GM10847 (cell line): ENCODE measurements around the gene PRDX1.

ENCODE experiments used
- POLR2A ChIP-seq: IDR thresholded peaks from 2 replicates; pipeline ENCODE4 v1.6.1; 2011; ENCODE audit not compliant: insufficient read length; ENCODE audit errors: extremely low read depth

The PRDX1 gene

DNA sequence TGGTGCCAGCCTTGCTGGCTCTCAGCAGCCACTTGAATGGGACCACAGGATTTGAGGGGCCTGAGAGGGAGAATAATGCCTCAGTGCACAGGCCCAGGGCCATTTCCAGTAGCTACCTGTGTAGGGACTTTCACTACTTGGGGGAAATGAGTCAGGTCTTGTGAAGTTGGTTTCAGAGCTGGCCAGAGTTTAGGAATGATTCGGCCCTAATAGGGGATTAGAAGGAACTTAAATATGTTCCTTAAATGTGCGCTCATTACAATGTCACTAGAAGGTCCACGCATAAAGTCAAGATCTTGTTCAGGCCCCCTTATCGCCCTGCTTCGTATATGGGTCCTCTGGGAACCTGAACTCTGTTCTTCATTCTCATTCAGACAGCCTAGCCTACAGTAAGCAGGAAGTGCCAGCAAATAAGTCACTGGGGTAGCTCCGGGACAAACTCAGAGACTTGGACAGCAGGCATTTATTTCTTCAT is 23.4 kb upstream of the PRDX1 start:
- no peak for TF ChIP-seq POLR2A

DNA sequence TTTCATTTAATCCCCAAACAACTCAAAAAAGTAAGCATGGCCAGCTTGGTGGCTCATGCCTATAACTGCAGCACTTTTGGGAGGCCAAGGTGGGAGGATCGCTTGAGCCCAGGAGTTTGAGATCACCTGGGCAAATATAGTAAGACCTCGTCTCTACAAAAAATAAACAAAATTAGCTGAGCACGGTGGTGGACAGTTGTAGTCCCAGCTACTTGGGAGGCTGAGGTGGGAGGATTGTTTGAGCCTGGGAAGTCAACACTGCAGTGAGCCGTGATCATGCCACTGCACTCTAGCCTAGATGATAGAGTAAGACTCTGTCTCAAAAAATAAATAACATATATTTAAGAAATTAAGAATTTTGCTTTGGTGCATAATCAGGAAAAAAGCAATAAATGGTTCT is 22.8 kb upstream of the PRDX1 start:
- no peak for TF ChIP-seq POLR2A

GRCh38 chr1:45543581-45544417 is 22.1 kb upstream of the PRDX1 start:
- TF ChIP-seq POLR2A = no peak

DNA sequence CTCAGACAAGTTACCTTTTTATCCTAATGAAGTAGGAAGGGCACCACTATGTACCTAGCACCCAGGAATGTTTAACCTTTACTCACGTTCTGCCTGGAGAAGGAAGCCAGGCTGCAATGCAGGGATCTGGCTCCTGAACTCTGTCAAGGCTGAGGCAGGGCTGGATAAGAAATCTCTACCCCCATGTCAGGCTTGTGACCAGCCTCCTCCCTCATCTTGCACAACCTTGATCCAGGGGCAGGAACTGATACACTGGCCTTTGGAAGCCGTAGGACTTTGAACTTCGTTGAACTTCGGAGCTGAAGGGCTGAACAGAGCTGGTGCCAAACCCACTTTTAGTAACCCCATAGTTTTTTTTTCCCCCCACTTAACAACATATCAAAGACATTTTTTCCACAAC is 20.9 kb upstream of the PRDX1 start:
- TF ChIP-seq POLR2A = no peak

DNA sequence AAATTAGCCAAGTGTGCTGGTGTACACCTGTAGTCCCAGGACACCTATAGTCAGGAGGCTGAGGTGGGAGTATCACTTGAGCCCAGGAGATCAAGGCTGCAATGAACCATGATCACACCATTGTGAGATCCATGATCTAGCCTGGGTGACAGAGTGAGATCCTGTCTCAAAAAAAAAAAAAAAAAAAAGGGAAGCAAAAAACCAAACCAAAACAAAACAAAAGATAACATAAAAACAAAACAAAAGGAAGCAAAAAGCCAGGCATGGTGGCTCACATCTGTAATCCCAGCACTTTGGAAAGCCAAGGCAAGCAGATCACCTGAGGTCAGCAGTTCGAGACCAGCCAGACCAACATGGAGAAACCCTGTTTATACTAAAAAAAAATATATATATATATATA is 19.5 kb upstream of the PRDX1 start:
- no peak for TF ChIP-seq POLR2A

GRCh38 chr1:45536886-45537285 is 15.2 kb upstream of the PRDX1 start:
- TF ChIP-seq POLR2A = no peak

DNA sequence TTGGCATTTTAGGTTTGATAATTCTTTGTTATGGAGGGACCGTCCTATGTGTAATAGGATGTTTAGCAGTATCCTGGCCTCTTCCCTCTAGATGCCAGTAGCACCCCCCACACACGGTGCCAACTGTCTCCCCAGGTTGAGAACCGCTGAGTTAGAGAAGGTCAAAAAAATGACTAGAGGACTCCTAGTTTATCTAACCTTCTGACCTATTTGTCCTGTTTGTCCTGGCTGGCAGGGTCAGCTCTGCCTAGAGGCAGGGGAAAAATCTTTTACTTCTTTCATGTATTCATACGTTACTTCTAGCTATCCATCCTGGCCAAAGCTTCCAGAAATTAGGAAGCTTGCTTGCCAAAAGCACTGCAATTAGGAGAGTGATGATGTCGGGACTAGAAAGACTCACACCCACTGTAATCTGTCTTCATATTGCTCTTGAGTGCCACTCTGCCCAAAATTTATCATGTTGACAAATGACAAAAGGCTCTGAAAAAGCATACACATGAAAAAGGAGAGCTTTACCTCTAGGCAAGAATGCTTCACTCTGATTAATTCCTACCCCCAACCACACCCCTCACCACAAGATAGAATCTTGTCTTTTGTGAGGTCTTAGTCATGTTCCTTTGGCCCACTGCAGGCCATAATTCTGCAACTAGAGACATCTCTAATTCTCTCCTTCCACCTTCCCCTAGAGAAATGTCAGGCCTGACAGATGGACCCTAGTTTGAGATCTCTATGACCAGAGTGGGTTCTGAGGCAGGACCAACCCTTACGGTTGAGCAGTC is 14.5 kb upstream of the PRDX1 start:
- TF ChIP-seq POLR2A = no peak

DNA sequence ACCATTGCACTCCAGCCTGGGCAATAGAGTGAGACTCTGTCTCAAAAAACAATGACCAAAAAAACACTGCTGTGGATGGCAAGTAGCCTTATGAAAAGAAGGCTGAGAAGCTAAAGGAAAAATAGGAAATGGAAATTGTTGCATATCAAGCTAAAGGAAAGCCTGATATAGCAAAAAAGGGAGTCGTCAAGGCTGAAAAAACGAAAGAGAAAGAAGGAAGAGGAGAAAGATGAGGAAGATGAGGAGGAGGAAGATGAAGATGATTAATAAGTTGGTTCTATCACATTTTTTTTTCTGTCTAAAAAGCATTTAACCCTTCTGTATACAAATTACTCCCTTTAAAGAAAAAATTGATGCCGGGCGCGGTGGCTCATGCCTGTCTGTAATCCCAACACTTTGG is 10.2 kb upstream of the PRDX1 start:
- no peak for TF ChIP-seq POLR2A

DNA sequence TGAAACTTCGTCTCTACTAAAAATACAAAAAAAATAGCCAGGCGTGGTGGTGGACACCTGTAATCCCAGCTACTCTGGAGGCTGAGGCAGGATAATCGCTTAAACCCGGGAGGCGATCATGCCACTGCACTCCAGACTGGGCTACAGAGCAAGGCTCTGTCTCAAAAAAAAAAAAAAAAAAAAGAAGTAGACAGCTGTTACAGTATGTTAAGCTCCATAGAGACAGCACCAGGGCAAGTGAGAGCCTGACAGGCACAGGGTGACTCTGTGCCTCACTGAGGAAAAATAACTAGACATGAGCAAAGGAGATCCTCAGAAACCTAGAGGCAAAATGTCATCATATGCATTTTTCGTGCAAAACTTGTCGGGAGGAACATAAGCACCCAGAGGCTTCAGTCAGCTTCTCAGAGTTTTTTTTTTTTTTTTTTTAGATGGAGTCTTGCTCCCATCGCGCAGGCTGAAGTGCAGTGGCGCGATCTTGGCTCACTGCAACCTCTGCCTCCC is 9.0 kb upstream of the PRDX1 start:
- TF ChIP-seq POLR2A = no peak

DNA sequence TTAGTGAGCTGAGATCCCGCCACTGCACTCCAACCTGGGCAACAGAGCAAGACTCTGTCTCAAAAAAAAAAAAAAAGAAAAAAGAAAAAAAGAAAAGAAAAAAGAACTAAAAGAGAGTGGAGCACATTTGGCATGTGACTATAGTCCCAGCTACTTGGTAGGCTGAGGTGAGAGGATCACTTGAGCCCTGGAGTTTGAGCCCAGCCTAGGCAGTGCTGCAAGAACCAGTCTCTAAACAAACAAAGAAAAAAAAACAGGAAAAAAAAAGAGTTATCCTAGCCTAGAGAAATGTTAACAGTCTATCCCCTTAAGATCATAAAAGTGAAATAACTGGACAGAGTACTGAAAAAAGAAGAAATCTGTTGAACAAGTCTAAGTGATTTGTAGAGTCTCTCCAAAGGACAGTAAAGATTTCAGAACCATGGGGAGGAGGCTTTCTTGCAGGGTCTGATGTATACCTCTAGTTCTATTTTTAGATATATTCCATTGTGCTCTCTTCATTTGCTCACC is 4.5 kb upstream of the PRDX1 start:
- no peak for TF ChIP-seq POLR2A

DNA sequence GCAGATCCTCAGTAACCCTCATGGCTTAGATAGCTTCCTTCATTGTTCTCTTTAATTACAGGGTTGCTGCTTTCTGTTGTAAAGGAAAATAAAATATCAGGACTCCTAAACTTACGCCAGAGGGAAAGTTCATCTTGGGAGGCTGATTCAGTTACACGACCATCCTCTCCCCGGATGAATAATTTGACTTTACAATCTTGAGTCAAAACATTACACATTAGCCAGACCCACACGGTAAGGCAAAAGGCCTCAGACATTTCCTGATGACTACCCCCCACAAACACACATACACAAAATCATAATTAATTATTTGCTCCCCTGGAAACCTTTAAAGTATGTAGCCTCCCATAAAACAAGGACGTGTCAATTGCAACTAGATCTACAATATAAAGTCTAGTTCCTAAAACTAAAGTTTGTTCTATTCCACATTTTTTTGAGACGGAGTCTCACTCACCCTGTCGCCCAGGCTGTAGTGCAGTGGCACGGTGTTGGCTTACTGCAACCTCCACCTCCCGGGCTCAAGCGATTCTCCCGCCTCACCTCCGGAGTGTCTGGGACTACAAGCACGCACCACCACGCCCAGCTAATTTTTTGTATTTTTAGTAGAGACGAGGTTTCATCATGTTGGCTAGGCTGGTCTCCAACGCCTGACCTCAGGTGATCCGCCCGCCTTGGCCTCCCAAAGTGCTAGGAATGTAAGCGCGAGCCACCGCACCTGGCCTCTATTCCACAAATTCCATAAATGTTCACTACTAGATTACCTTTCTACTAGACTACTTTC is 830 bp upstream of the PRDX1 start:
- no peak for TF ChIP-seq POLR2A

DNA sequence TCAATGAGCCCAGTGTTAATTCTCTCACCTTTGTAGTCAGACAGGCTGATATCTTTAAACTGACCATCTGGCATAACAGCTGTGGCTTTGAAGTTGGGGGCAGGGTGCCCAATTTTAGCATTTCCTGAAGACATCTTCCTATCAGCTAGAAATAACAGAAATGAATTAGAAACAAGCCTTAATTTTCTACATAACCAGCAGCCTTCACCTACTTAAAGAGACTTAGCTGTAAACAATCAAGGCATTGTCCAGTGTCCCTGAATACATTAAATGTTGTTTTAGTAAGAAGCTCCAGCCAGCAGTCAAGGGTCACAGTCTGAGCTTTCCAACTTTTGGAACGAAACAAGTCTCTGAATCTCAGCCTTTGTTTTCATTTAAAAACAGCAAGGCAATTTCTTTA is 2.8 kb downstream of the PRDX1 start:
- no peak for TF ChIP-seq POLR2A

DNA sequence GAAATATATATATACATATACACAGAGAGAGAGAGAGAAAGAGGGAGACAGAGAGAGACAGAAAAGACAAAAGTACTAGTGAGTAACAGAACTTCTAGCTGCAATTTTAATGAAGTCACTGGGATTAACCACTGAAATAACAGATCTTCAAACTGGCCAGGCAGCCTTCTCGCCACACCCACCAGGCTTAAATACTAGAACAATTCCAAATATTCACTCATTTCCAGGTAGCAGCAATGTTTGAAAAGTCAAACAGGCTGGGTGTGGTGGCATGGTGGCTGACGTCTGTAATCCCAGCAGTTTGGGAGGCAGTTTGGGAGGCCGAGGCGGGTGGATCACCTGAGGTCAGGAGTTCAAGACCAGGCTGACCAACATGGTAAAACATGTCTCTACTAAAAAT is 5.2 kb downstream of the PRDX1 start:
- no peak for TF ChIP-seq POLR2A

DNA sequence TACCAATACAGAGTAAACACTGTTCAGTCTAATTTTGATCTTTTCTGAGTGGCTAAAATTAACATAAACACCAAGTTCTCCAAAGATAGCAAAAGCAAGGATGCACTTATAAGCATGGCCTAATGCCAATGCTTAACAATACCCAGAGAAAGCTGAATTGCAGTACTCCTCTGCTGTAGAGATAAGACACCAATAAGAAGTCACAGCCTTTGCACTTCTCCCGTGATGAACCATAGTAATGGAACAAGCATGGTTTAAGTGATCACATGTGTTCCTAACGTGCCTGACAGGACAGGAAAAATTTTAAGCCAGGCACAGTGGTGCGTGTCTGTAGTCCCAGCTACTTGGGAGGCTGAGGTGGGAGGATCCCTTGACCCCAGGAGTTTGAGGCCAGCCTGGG is 5.6 kb downstream of the PRDX1 start:
- TF ChIP-seq POLR2A = no peak

DNA sequence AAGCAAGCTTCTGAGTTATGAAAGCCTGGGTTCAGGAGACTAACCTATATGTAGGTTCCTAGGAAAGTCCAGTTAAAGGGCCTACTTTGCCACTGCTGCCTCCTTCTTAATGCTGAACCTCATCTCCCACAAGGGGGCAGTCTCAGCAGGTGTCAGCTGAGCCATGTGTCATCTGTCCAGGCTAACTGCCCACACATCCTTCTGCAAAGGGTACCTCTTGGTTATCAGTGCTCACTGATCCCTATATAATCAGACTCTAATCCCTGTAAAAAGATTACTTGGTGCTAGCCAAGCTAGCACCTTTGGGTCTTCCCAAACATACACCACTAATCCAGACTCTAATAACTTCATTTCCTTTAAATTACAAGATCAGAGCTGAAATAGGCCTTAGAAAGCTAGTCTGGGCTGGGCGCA is 9.0 kb downstream of the PRDX1 start:
- no peak for TF ChIP-seq POLR2A
